HCT116 (cell line): ENCODE results near the gene KRT74. TPM values are rescaled to one million over a fixed set of nuclear protein-coding genes. Genes with fewer than 3 reads are reported as not detected.

Experiments used
- ATAC-seq: fragments of 200-7000 bp; cut with Tn5 transposase; 2 replicates; pipeline ENCODE4 v1.9.1; 2020; ENCODE audit warnings: mild to moderate bottlenecking, moderate library complexity
- BruUV-seq: library from RNA; stranded (reverse); fragments of 400-500 nt; replicated peaks from 2 replicates; lab custom pipeline; 2021; lab: Mats Ljungman, UMichigan
- CTCF ChIA-PET: fragments of 300-600 bp; sonication (Branson Sonifier 250); formaldehyde crosslinking; loops from one replicate; lab custom pipeline; 2021; ENCODE audit warnings: antibody characterized with exemption; lab: Charles Lee
- POLR2A ChIA-PET: fragments of 300-600, 350-600 bp; sonication (Branson Sonifier 250); formaldehyde crosslinking; loops from one replicate; lab custom pipeline; 2021; ENCODE audit warnings: antibody characterized with exemption; lab: Charles Lee
- RAD21 ChIA-PET, 2 experiments: fragments of 300-600 bp; sonication (Branson Sonifier 250); formaldehyde crosslinking; loops; one replicate each; lab custom pipeline; 2023; ENCODE audit warnings: low total read pairs in 2 of 2; ENCODE audit not compliant: uncharacterized antibody in 2 of 2, unreplicated experiment in 2 of 2, low non-redundant PET in 1 of 2; lab: Charles Lee
- DNase-seq: peaks from one replicate; pipeline ENCODE4 v3.0.0-alpha.2; 2010; ENCODE audit warnings: low read depth, low spot score
- H2AFZ ChIP-seq: fragments of 200-600 bp; shearing (Covaris generic), sonication (generic); 2 replicates; pipeline ENCODE4 v1.6.1; 2017; ENCODE audit warnings: low read depth, mixed run types, mixed read lengths, antibody characterized with exemption, low read length; ENCODE audit not compliant: poor library complexity, severe bottlenecking
- H3K27ac ChIP-seq: 2 replicates; pipeline ENCODE4 v1.5.1; 2012; ENCODE audit warnings: low read depth, low read length
- H3K27me3 ChIP-seq: fragments of 200-600 bp; sonication (generic); 2 replicates; pipeline ENCODE4 v1.6.1; 2016; ENCODE audit warnings: mixed run types, low read length, mixed read lengths; ENCODE audit not compliant: insufficient read depth
- H3K36me3 ChIP-seq, 2 experiments: fragments of 200-500 bp in 1 of 2; fragments of 200-600 bp in 1 of 2; sonication (Bioruptor generic) in 1 of 2; sonication (generic) in 1 of 2; 2 replicates each; pipeline versions ENCODE4 v1.5.1 to v1.6.1; 2014 to 2016; ENCODE audit warnings: low read length in 2 of 2, inconsistent platforms in 1 of 2, mixed read lengths in 1 of 2, mixed run types in 1 of 2; ENCODE audit not compliant: insufficient read depth in 2 of 2, control insufficient read depth in 1 of 2
- H3K4me1 ChIP-seq, 2 experiments: fragments of 200-600 bp in 1 of 2; sonication (generic) in 1 of 2; 2 replicates each; pipeline versions ENCODE4 v1.5.1 to v1.6.1; 2012 to 2017; ENCODE audit warnings: low read length in 2 of 2, inconsistent platforms in 1 of 2, mild to moderate bottlenecking in 1 of 2, mixed read lengths in 1 of 2, mixed run types in 1 of 2, moderate library complexity in 1 of 2; ENCODE audit not compliant: insufficient read depth in 2 of 2, control insufficient read depth in 1 of 2
- H3K4me2 ChIP-seq: fragments of 200-600 bp; sonication (generic); 2 replicates; pipeline ENCODE4 v1.6.1; 2017; ENCODE audit warnings: mixed run types, low read length, mixed read lengths
- H3K4me3 ChIP-seq, 2 experiments: fragments of 200-600 bp in 1 of 2; sonication (generic) in 1 of 2; replicated peaks in 1 of 2; 2 replicates each; pipeline ENCODE4 v1.5.1; 2011 to 2016; ENCODE audit warnings: low read length in 2 of 2, control low read depth in 1 of 2, low read depth in 1 of 2, mild to moderate bottlenecking in 1 of 2, mixed read lengths in 1 of 2, mixed run types in 1 of 2
- H3K79me2 ChIP-seq: fragments of 200-600 bp; sonication (generic); 2 replicates; pipeline ENCODE4 v1.6.1; 2017; ENCODE audit warnings: mild to moderate bottlenecking, mixed run types, low read length, moderate library complexity, mixed read lengths; ENCODE audit not compliant: insufficient read depth
- H3K9ac ChIP-seq: fragments of 200-600 bp; sonication (generic); 2 replicates; pipeline ENCODE4 v1.6.1; 2016; ENCODE audit warnings: low read length, mixed read lengths
- H3K9me2 ChIP-seq: fragments of 200-600 bp; sonication (generic), shearing (Covaris generic); 2 replicates; pipeline ENCODE4 v1.6.1; 2017; ENCODE audit warnings: mixed run types, mild to moderate bottlenecking, moderate library complexity; ENCODE audit not compliant: insufficient read depth
- H3K9me3 ChIP-seq, 2 experiments: fragments of 200-500 bp in 1 of 2; fragments of 200-600 bp in 1 of 2; sonication (Bioruptor generic) in 1 of 2; sonication (generic) in 1 of 2; 2 replicates each; pipeline ENCODE4 v1.6.1; 2014 to 2017; ENCODE audit warnings: low read length in 2 of 2, mixed read lengths in 2 of 2, inconsistent platforms in 1 of 2, low read depth in 1 of 2, mild to moderate bottlenecking in 1 of 2, mixed run types in 1 of 2, moderate library complexity in 1 of 2; ENCODE audit not compliant: control insufficient read depth in 1 of 2, insufficient read depth in 1 of 2
- H4K20me1 ChIP-seq: fragments of 200-600 bp; sonication (generic), shearing (Covaris generic); 2 replicates; pipeline ENCODE4 v1.6.1; 2017; ENCODE audit warnings: mixed run types, mild to moderate bottlenecking, moderate library complexity; ENCODE audit not compliant: insufficient read depth
- CBX3 ChIP-seq: IDR thresholded peaks from 2 replicates; pipeline ENCODE4 v1.6.1; 2012; ENCODE audit warnings: low read depth
- CEBPB ChIP-seq: IDR thresholded peaks from 2 replicates; pipeline ENCODE4 v1.6.1; 2012; ENCODE audit warnings: low read depth
- EGR1 ChIP-seq: IDR thresholded peaks from 2 replicates; pipeline ENCODE4 v1.6.1; 2012; ENCODE audit warnings: low read depth
- ELF1 ChIP-seq: IDR thresholded peaks from 2 replicates; pipeline ENCODE4 v1.6.1; 2012; ENCODE audit warnings: low read depth, borderline replicate concordance
- EZH2 ChIP-seq: fragments of 200-600 bp; sonication (generic); IDR thresholded peaks from 2 replicates; pipeline ENCODE4 v1.6.1; 2017; ENCODE audit warnings: antibody characterized with exemption, mixed run types
- FOSL1 ChIP-seq: IDR thresholded peaks from 2 replicates; pipeline ENCODE4 v1.6.1; 2012; ENCODE audit warnings: low read depth
- JUND ChIP-seq: IDR thresholded peaks from 2 replicates; pipeline ENCODE4 v1.6.1; 2012
- POLR2A ChIP-seq: IDR thresholded peaks from 2 replicates; pipeline ENCODE4 v1.7.0; 2011; ENCODE audit warnings: borderline replicate concordance; ENCODE audit not compliant: insufficient read depth, insufficient read length; ENCODE audit errors: extremely low read depth
- RAD21 ChIP-seq: IDR thresholded peaks from 2 replicates; pipeline ENCODE4 v1.6.1; 2012; ENCODE audit warnings: low read depth, mild to moderate bottlenecking
- SP1 ChIP-seq: IDR thresholded peaks from 2 replicates; pipeline ENCODE4 v1.6.1; 2012; ENCODE audit warnings: low read depth
- SRF ChIP-seq: IDR thresholded peaks from 2 replicates; pipeline ENCODE4 v1.6.1; 2012; ENCODE audit warnings: low read depth
- TCF7L2 ChIP-seq: IDR thresholded peaks from 2 replicates; pipeline ENCODE4 v1.7.0; 2011; ENCODE audit warnings: borderline replicate concordance, inconsistent platforms; ENCODE audit not compliant: insufficient read depth, insufficient read length; ENCODE audit errors: extremely low read depth
- YY1 ChIP-seq: IDR thresholded peaks from 2 replicates; pipeline ENCODE4 v1.6.1; 2011; ENCODE audit warnings: low read length, low read depth, moderate library complexity, mild to moderate bottlenecking; ENCODE audit not compliant: insufficient replicate concordance; ENCODE audit errors: extremely low read depth
- ZFX ChIP-seq: fragments of 450-650 bp; IDR thresholded peaks from 2 replicates; pipeline ENCODE4 v1.6.1; 2017
- intact Hi-C: fragments of 100-400 bp; cut with micrococcal nuclease; formaldehyde crosslinking; loops from 2 replicates; pipeline ENCODE4 v1.10.0; 2022
- total RNA-seq: library from RNA; stranded (reverse); gene quantifications from one replicate; pipeline ENCODE4 v1.2.1, GENCODE V29; 2021; ENCODE audit not compliant: unreplicated experiment
- TF ChIP-seq, protein P1 (sequence below): IDR thresholded peaks from 2 replicates; pipeline ENCODE4 v1.6.1; 2012
- TF ChIP-seq, protein P2 (sequence below): IDR thresholded peaks from 2 replicates; pipeline ENCODE4 v1.6.1; 2011; ENCODE audit warnings: mild to moderate bottlenecking, low read length, moderate library complexity; ENCODE audit not compliant: insufficient replicate concordance; ENCODE audit errors: extremely low read depth
- TF ChIP-seq, protein P3 (sequence below): IDR thresholded peaks from 2 replicates; pipeline ENCODE4 v1.6.1; 2012
- TF ChIP-seq, protein P4 (sequence below): IDR thresholded peaks from 2 replicates; pipeline ENCODE4 v1.6.1; 2012; ENCODE audit warnings: low read depth

KRT74 gene
- total RNA-seq, 1 experiment from 2014 or later = not detected

DNA sequence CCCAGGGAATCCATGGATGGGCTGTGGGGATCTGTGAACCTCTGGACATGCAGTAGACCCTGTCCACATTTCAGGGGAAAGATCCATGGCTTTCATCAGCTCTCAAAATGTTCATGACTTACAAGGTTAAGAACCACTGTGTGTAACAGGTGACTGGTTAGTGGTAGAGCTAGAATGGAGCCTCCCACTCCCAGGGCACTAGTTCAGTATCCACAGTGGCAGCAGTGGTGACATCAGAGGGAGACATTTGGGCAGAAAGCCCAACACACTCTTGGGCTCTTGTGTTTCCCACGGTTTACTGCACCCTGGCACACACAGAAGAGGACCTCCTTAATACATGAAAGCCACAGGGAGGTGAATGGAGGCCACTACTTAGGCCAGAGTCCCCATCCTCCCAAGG is 9.1 kb downstream of the KRT74 start:
- no peak overlapping the region for H3K27ac ChIP-seq
- DNase-seq (no peak), ATAC-seq (no peak)
- POLR2A ChIA-PET = no interaction called here
- RAD21 ChIA-PET = no interaction called here
- no peaks in the 10 kb centered on the region for H3K36me3 ChIP-seq
- H4K20me1 ChIP-seq = no peaks in the 10 kb centered on the region
- CTCF ChIA-PET = no interaction called here
- no peak overlapping the region for H3K4me2 ChIP-seq
- intact Hi-C loops = loop anchor here (5.0 kb wide), 1 partner anchor 167 kb away; no protein-coding TSS in a partner anchor
- no peaks in the 10 kb centered on the region for H3K9me2 ChIP-seq
- H3K4me1 ChIP-seq = no peaks in the 10 kb centered on the region
- no TSS peak for BruUV-seq
- no peaks in the 10 kb centered on the region for H3K27me3 ChIP-seq
- TF ChIP-seq RAD21 (no peak), YY1 (no peak), ZFX (no peak), CBX3 (no peak), CEBPB (no peak), EGR1 (no peak), FOSL1 (no peak), SRF (no peak), ELF1 (no peak), SP1 (no peak), POLR2A (no peak), JUND (no peak), EZH2 (no peak), TCF7L2 (no peak)
- TF ChIP-seq, protein P1, sequence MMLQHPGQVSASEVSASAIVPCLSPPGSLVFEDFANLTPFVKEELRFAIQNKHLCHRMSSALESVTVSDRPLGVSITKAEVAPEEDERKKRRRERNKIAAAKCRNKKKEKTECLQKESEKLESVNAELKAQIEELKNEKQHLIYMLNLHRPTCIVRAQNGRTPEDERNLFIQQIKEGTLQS = no peak
- TF ChIP-seq, protein P2, sequence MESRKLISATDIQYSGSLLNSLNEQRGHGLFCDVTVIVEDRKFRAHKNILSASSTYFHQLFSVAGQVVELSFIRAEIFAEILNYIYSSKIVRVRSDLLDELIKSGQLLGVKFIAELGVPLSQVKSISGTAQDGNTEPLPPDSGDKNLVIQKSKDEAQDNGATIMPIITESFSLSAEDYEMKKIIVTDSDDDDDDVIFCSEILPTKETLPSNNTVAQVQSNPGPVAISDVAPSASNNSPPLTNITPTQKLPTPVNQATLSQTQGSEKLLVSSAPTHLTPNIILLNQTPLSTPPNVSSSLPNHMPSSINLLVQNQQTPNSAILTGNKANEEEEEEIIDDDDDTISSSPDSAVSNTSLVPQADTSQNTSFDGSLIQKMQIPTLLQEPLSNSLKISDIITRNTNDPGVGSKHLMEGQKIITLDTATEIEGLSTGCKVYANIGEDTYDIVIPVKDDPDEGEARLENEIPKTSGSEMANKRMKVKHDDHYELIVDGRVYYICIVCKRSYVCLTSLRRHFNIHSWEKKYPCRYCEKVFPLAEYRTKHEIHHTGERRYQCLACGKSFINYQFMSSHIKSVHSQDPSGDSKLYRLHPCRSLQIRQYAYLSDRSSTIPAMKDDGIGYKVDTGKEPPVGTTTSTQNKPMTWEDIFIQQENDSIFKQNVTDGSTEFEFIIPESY = no peak
- TF ChIP-seq, protein P3, sequence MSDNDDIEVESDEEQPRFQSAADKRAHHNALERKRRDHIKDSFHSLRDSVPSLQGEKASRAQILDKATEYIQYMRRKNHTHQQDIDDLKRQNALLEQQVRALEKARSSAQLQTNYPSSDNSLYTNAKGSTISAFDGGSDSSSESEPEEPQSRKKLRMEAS = no peak
- TF ChIP-seq, protein P4, sequence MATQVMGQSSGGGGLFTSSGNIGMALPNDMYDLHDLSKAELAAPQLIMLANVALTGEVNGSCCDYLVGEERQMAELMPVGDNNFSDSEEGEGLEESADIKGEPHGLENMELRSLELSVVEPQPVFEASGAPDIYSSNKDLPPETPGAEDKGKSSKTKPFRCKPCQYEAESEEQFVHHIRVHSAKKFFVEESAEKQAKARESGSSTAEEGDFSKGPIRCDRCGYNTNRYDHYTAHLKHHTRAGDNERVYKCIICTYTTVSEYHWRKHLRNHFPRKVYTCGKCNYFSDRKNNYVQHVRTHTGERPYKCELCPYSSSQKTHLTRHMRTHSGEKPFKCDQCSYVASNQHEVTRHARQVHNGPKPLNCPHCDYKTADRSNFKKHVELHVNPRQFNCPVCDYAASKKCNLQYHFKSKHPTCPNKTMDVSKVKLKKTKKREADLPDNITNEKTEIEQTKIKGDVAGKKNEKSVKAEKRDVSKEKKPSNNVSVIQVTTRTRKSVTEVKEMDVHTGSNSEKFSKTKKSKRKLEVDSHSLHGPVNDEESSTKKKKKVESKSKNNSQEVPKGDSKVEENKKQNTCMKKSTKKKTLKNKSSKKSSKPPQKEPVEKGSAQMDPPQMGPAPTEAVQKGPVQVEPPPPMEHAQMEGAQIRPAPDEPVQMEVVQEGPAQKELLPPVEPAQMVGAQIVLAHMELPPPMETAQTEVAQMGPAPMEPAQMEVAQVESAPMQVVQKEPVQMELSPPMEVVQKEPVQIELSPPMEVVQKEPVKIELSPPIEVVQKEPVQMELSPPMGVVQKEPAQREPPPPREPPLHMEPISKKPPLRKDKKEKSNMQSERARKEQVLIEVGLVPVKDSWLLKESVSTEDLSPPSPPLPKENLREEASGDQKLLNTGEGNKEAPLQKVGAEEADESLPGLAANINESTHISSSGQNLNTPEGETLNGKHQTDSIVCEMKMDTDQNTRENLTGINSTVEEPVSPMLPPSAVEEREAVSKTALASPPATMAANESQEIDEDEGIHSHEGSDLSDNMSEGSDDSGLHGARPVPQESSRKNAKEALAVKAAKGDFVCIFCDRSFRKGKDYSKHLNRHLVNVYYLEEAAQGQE = no peak
- no peaks in the 10 kb centered on the region for H3K79me2 ChIP-seq
- no peak overlapping the region for H3K9ac ChIP-seq
- H2AFZ ChIP-seq = no peak overlapping the region
- H3K4me3 ChIP-seq = no peak overlapping the region
- H3K9me3 ChIP-seq = no peaks in the 10 kb centered on the region
